IMR-90 (cell line): ENCODE results near the gene CPB2. TPM values are rescaled to one million over a fixed set of nuclear protein-coding genes. Genes with fewer than 3 reads are reported as not detected.

Experiments
- ATAC-seq: fragments of 200-7000 bp; cut with Tn5 transposase; 2 replicates; pipeline ENCODE4 v1.9.1; 2020; ENCODE audit warnings: low read depth, mild to moderate bottlenecking, moderate library complexity
- BruUV-seq: library from RNA; stranded (reverse); fragments of 400-500 nt; replicated peaks from 2 replicates; lab custom pipeline; 2021; lab: Mats Ljungman, UMichigan
- CTCF ChIA-PET: fragments of 300-600 bp; formaldehyde crosslinking; extraction: SDS; loops from one replicate; lab custom pipeline; 2021; ENCODE audit warnings: antibody characterized with exemption; lab: Yijun Ruan, JAX
- POLR2A ChIA-PET: fragments of 300-600 bp; sonication (Branson Sonifier 250); formaldehyde crosslinking; loops from one replicate; lab custom pipeline; 2022; ENCODE audit warnings: antibody characterized with exemption; ENCODE audit not compliant: unreplicated experiment; lab: Charles Lee
- DNase-seq: peaks from one replicate; pipeline ENCODE4 v3.0.0; 2013
- H2AFZ ChIP-seq: replicated peaks from 2 replicates; pipeline ENCODE3; 2013; ENCODE audit warnings: low read length, mild to moderate bottlenecking; ENCODE audit not compliant: poor library complexity
- H2AK5ac ChIP-seq: 2 replicates; pipeline ENCODE4 v1.6.1; 2013; ENCODE audit warnings: low read depth, low read length, inconsistent platforms
- H2AK9ac ChIP-seq: replicated peaks from 2 replicates; pipeline ENCODE3; 2013; ENCODE audit warnings: mild to moderate bottlenecking, low read depth, low read length, moderate library complexity; ENCODE audit not compliant: poor library complexity
- H2BK120ac ChIP-seq: 2 replicates; pipeline ENCODE4 v1.6.1; 2013; ENCODE audit warnings: low read depth, low read length, inconsistent platforms
- H2BK15ac ChIP-seq: 3 replicates; pipeline ENCODE4 v1.6.1; 2013; ENCODE audit warnings: low read depth, low read length, inconsistent platforms
- H2BK20ac ChIP-seq: 2 replicates; pipeline ENCODE4 v1.6.1; 2013; ENCODE audit warnings: low read depth, mild to moderate bottlenecking, inconsistent platforms, low read length, moderate library complexity
- H2BK5ac ChIP-seq: 2 replicates; pipeline ENCODE4 v1.6.1; 2013; ENCODE audit warnings: mild to moderate bottlenecking, low read depth, low read length, inconsistent platforms; ENCODE audit not compliant: poor library complexity, severe bottlenecking
- H3K14ac ChIP-seq: replicated peaks from 2 replicates; pipeline ENCODE4 v1.6.1; 2013; ENCODE audit warnings: low read depth, low read length, inconsistent platforms
- H3K18ac ChIP-seq: 2 replicates; pipeline ENCODE4 v1.6.1; 2013; ENCODE audit warnings: low read depth, low read length, control low read depth
- H3K23ac ChIP-seq: 2 replicates; pipeline ENCODE4 v1.6.1; 2013; ENCODE audit warnings: low read depth, low read length, inconsistent platforms
- H3K27ac ChIP-seq: 2 replicates; pipeline ENCODE4 v1.5.1; 2013; ENCODE audit warnings: mild to moderate bottlenecking, control low read depth, low read length; ENCODE audit not compliant: insufficient read depth
- H3K27me3 ChIP-seq: 2 replicates; pipeline ENCODE4 v1.6.1; 2013; ENCODE audit warnings: low read length; ENCODE audit not compliant: control insufficient read depth, insufficient read depth
- H3K36me3 ChIP-seq: 2 replicates; pipeline ENCODE4 v1.6.1; 2013; ENCODE audit warnings: low read length, mixed read lengths; ENCODE audit not compliant: control insufficient read depth, insufficient read depth
- H3K4ac ChIP-seq: 2 replicates; pipeline ENCODE4 v1.6.1; 2013; ENCODE audit warnings: low read depth, low read length, inconsistent platforms
- H3K4me1 ChIP-seq: 2 replicates; pipeline ENCODE4 v1.6.1; 2013; ENCODE audit warnings: low read length, mixed read lengths; ENCODE audit not compliant: control insufficient read depth, insufficient read depth
- H3K4me2 ChIP-seq: 2 replicates; pipeline ENCODE4 v1.6.1; 2013; ENCODE audit warnings: low read depth, mild to moderate bottlenecking, control low read depth, low read length, moderate library complexity
- H3K4me3 ChIP-seq: 2 replicates; pipeline ENCODE4 v1.5.1; 2013; ENCODE audit warnings: low read depth, mild to moderate bottlenecking, control low read depth, low read length, moderate library complexity; ENCODE audit not compliant: insufficient read depth
- H3K56ac ChIP-seq: 2 replicates; pipeline ENCODE4 v1.6.1; 2013; ENCODE audit warnings: low read length, inconsistent platforms; ENCODE audit not compliant: insufficient read depth; ENCODE audit errors: extremely low read depth
- H3K79me1 ChIP-seq, 2 experiments: 2 replicates each; pipeline ENCODE4 v1.6.1; 2013; ENCODE audit warnings: low read length in 2 of 2, inconsistent platforms in 1 of 2, low read depth in 1 of 2
- H3K9ac ChIP-seq: 2 replicates; pipeline ENCODE4 v1.6.1; 2013; ENCODE audit warnings: low read depth, low read length, control low read depth
- H3K9me1 ChIP-seq: 2 replicates; pipeline ENCODE4 v1.6.1; 2013; ENCODE audit warnings: low read length, inconsistent platforms; ENCODE audit not compliant: insufficient read depth
- H3K9me3 ChIP-seq: 2 replicates; pipeline ENCODE4 v1.6.1; 2013; ENCODE audit warnings: low read length; ENCODE audit not compliant: control insufficient read depth, insufficient read depth
- H4K20me1 ChIP-seq: 2 replicates; pipeline ENCODE4 v1.6.1; 2013; ENCODE audit warnings: low read length, inconsistent platforms; ENCODE audit not compliant: insufficient read depth
- H4K5ac ChIP-seq: 2 replicates; pipeline ENCODE4 v1.6.1; 2013; ENCODE audit warnings: mild to moderate bottlenecking, low read depth, low read length, control low read depth
- H4K8ac ChIP-seq, 2 experiments: 2 replicates each; pipeline ENCODE4 v1.6.1; 2013; ENCODE audit warnings: low read depth in 2 of 2, low read length in 2 of 2, control low read depth in 1 of 2, inconsistent platforms in 1 of 2
- H4K91ac ChIP-seq: 2 replicates; pipeline ENCODE4 v1.6.1; 2013; ENCODE audit warnings: low read depth, low read length, inconsistent platforms; ENCODE audit not compliant: insufficient read depth
- CHD1 ChIP-seq: IDR thresholded peaks from 2 replicates; pipeline ENCODE4 v1.6.1; 2012; ENCODE audit warnings: low read depth, low read length, improper control_type of control experiment
- MAZ ChIP-seq: IDR thresholded peaks from 2 replicates; pipeline ENCODE4 v1.6.1; 2012; ENCODE audit warnings: low read depth, mild to moderate bottlenecking, low read length, improper control_type of control experiment, moderate library complexity, borderline replicate concordance
- MXI1 ChIP-seq: IDR thresholded peaks from 2 replicates; pipeline ENCODE4 v1.6.1; 2012; ENCODE audit warnings: low read depth, mild to moderate bottlenecking, low read length, moderate library complexity, borderline replicate concordance
- NFE2L2 ChIP-seq: fragments of 150-350 bp; IDR thresholded peaks from 2 replicates; pipeline ENCODE4 v1.6.1; 2016; ENCODE audit warnings: low read depth, mild to moderate bottlenecking, low read length
- POLR2A ChIP-seq: IDR thresholded peaks from 2 replicates; pipeline ENCODE4 v1.6.1; 2012; ENCODE audit warnings: mild to moderate bottlenecking, low read depth, low read length
- RAD21 ChIP-seq: IDR thresholded peaks from 2 replicates; pipeline ENCODE4 v1.6.1; 2012; ENCODE audit warnings: low read length, improper control_type of control experiment
- RCOR1 ChIP-seq: IDR thresholded peaks from 2 replicates; pipeline ENCODE4 v1.6.1; 2012; ENCODE audit warnings: mild to moderate bottlenecking, low read length, improper control_type of control experiment; ENCODE audit not compliant: insufficient replicate concordance
- WGBS, 2 experiments: methylation state at CpG; one replicate each; pipeline versions ENCODE4 v1.1.5 to v1.1.7; 2013; ENCODE audit warnings: missing lambda C conversion rate in 2 of 2; ENCODE audit not compliant: insufficient read length in 1 of 2; ENCODE audit errors: extremely low coverage in 2 of 2; 5-methylcytosine and 5-hydroxymethylcytosine counted together
- dilution Hi-C: fragments of 300-500 bp; cut with HindIII; formaldehyde crosslinking; loops from one replicate; pipeline ENCODE4 v1.14.3; 2018; ENCODE audit warnings: low sequenced_read_pairs; ENCODE audit not compliant: unreplicated experiment
- in situ Hi-C: fragments of 300-500 bp; cut with MboI; formaldehyde crosslinking; loops from 3 replicates; pipeline ENCODE4 v1.14.3; 2019; ENCODE audit warnings: low sequenced_read_pairs, inconsistent platforms, mixed read lengths
- intact Hi-C: fragments of 100-400 bp; cut with micrococcal nuclease; formaldehyde crosslinking; loops from 2 replicates; pipeline ENCODE4 v1.10.0; 2022
- polyA plus RNA-seq, 3 experiments: library from polyadenylated mRNA; depleted of rRNA; stranded (reverse); fragments of >200 nt; gene quantifications; 2 replicates each; pipeline ENCODE4 v1.2.3, GENCODE V29; 2012; ENCODE audit warnings: low replicate concordance in 1 of 3
- total RNA-seq: library from RNA; depleted of rRNA; stranded (reverse); fragments of >200 nt; gene quantifications from 2 replicates; pipeline ENCODE4 v1.2.3, GENCODE V29; 2012; rRNA removed

CPB2 gene
- total and polyA plus RNA-seq, 2 of the 4 experiments (the other 2 are of a cell fraction) = not detected

DNA sequence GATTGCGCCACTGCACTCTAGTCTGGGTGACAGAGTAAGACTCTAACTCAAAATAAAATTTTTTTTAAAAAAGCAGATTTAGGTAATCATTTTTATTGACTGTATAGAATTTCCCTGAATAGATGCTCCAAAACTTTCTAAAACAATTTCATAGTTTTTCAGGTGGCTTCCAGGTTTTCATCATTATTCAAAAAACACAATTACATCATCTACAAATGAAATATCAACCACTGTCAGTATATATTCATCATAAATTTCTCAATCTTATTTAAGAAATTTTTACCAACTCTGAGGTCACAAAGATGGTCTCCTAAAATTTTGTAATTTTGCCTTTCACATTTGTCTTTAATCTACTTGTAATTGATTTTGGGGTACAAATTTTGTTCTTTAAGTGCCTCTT is 100.3 kb downstream of the CPB2 start:
- TF ChIP-seq MXI1 = no peak
- no peak for TF ChIP-seq CHD1
- no peak for TF ChIP-seq RAD21
- no peak for TF ChIP-seq RCOR1
- no peak for TF ChIP-seq NFE2L2
- TF ChIP-seq POLR2A = no peak
- TF ChIP-seq MAZ = no peak
- BruUV-seq = no TSS peak
- no peak overlapping the region for H4K91ac ChIP-seq
- H2AK9ac ChIP-seq = no peak overlapping the region
- intact Hi-C loops = loop anchor here (5.0 kb wide), 1 partner anchor 47 kb away; no protein-coding TSS in a partner anchor
- H2BK5ac ChIP-seq = no peak overlapping the region
- H3K56ac ChIP-seq = no peak overlapping the region
- H3K4me1 ChIP-seq = no peaks in the 10 kb centered on the region
- H2BK15ac ChIP-seq = no peak overlapping the region
- no peak overlapping the region for H3K4ac ChIP-seq
- no peak overlapping the region for H2BK20ac ChIP-seq
- H3K4me3 ChIP-seq = no peak overlapping the region
- H3K18ac ChIP-seq = no peak overlapping the region
- H3K79me1 ChIP-seq = no peaks in the 10 kb centered on the region; a peak in 1 of 4 replicates
- H3K27ac ChIP-seq = no peak overlapping the region
- in situ Hi-C loops = no loop called here
- H4K8ac ChIP-seq = no peak overlapping the region
- no peak overlapping the region for H2AFZ ChIP-seq
- no peaks in the 10 kb centered on the region for H4K20me1 ChIP-seq
- DNase-seq (no peak), ATAC-seq (no peak)
- no peak overlapping the region for H3K23ac ChIP-seq
- ChIA-PET CTCF (no interaction called here), POLR2A (no interaction called here)
- no peak overlapping the region for H3K9ac ChIP-seq
- no peak overlapping the region for H3K14ac ChIP-seq
- H3K9me1 ChIP-seq = 0 out of 2 replicates have a peak, but pooled peaks cover 3% of the 10 kb centered on the region
- dilution Hi-C loops = no loop called here
- no peaks in the 10 kb centered on the region for H3K27me3 ChIP-seq
- H4K5ac ChIP-seq = no peak overlapping the region
- H3K9me3 ChIP-seq = no peaks in the 10 kb centered on the region
- no peak overlapping the region for H2BK120ac ChIP-seq
- no CpG with 5 or more reads among the region's 1 CpG for WGBS, 2 experiments
- H2AK5ac ChIP-seq = no peak overlapping the region
- no peak overlapping the region for H3K4me2 ChIP-seq
- H3K36me3 ChIP-seq = peaks cover 19% of the 10 kb centered on the region

Other genes with a start within 250 kb of the CPB2 start
- 10.8 and 16.1 TPM in 2 replicates for gene ZC3H13, start 52.3 kb downstream of the CPB2 start, total RNA-seq
- gene ZC3H13, start 52.3 kb downstream of the CPB2 start, polyA plus RNA-seq (2012; rRNA removed) = 6.3 and 7.7 TPM in 2 replicates
- not detected in 2 replicates for gene LCP1, start 77.1 kb upstream of the CPB2 start, total RNA-seq
- gene LCP1, start 77.1 kb upstream of the CPB2 start, polyA plus RNA-seq (2012; rRNA removed) = not detected in 2 replicates
- not detected in 2 replicates for gene LRRC63, start 106.9 kb upstream of the CPB2 start, total RNA-seq
- not detected in 2 replicates for gene LRRC63, start 106.9 kb upstream of the CPB2 start, polyA plus RNA-seq (2012; rRNA removed)